Measurements from ENCODE around the gene NIM1K.
"Not testable (repeated sequence)": the region's sequence is repeated elsewhere in the genome, so short reads cannot be mapped to it uniquely, and the experiment has no call there.

Gene NIM1K

DNA sequence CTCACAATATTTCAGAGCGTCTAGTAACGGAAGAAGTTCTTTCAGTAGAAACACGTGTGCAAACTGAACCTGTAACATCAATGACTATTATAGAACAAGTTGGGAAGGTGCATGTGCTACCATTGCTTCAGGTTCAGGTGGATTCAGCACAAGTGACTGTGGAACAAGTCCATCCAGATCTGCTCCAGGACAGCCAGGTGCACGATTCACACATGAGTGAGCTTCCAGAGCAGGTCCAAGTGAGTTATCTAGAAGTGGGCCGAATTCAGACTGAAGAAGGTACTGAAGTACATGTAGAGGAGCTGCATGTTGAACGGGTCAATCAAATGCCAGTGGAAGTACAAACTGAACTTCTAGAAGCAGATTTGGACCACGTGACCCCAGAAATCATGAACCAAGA, 17.4 kb upstream of the NIM1K start:
- no peak for TF ChIP-seq CTCF (IDR thresholded peaks at IDR 0.05; ENCODE audit: low read depth, low read length)
- DNase-seq (ENCODE audit: low read depth, low spot score): no peak
- in situ Hi-C loops (cut with HindIII; ENCODE audit: low sequenced_read_pairs): no loop called here

GRCh38 chr5:43179836-43180235, 12.2 kb upstream of the NIM1K start:
- DNase-seq (ENCODE audit: low read depth, low spot score): no peak
- no peak for TF ChIP-seq CTCF (IDR thresholded peaks at IDR 0.05; ENCODE audit: low read depth, low read length)
- in situ Hi-C loops (cut with HindIII; ENCODE audit: low sequenced_read_pairs): no loop called here
- H3K4me3 ChIP-seq (ENCODE audit: low read depth, low read length): no peak overlapping the region

More for the DNA sequence above, 17.4 kb upstream of the NIM1K start:
- H3K4me3 ChIP-seq (ENCODE audit: low read depth, low read length): no peak overlapping the region

DNA sequence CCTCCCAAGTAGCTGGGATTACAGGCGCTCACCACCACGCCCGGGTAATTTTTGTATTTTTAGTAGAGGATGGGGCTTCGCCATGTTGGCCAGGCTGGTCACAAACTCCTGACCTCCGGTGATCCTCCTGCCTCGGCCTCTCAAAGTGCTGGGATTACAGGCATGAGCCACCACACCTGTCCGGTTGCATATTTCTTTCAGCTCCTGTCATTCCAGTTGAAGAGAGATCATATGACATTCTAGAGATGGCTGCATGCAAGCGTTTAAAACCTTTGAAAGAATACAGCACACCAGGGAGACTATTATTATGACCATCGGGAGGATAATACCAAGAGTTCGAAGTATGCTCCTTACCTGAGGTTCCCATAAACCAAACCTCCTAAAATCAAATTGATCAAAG, 9.6 kb upstream of the NIM1K start:
- H3K4me3 ChIP-seq (ENCODE audit: low read depth, low read length): no peak overlapping the region
- in situ Hi-C loops (cut with HindIII; ENCODE audit: low sequenced_read_pairs): no loop called here
- DNase-seq (ENCODE audit: low read depth, low spot score): no peak
- TF ChIP-seq CTCF (IDR thresholded peaks at IDR 0.05; ENCODE audit: low read depth, low read length): no peak

- DNase-seq (ENCODE audit: low read depth, low spot score); H3K4me3 ChIP-seq (ENCODE audit: low read depth, low read length); in situ Hi-C loops (cut with HindIII; ENCODE audit: low sequenced_read_pairs): not testable (repeated sequence)
Measured at GRCh38 chr5:43183101-43183500, 8.9 kb upstream of the NIM1K start.

GRCh38 chr5:43190755-43191603, 1.0 kb upstream of the NIM1K start:
- DNase-seq (ENCODE audit: low read depth, low spot score): peak; percentile 37
- TF ChIP-seq CTCF (IDR thresholded peaks at IDR 0.05; ENCODE audit: low read depth, low read length): no peak
- no peak overlapping the region for H3K4me3 ChIP-seq (ENCODE audit: low read depth, low read length)
- in situ Hi-C loops (cut with HindIII; ENCODE audit: low sequenced_read_pairs): no loop called here

- DNase-seq (ENCODE audit: low read depth, low spot score): peak; percentile 25
- H3K4me3 ChIP-seq (ENCODE audit: low read depth, low read length): peak overlapping the region; percentile 36
- in situ Hi-C loops (cut with HindIII; ENCODE audit: low sequenced_read_pairs): no loop called here
- TF ChIP-seq CTCF (IDR thresholded peaks at IDR 0.05; ENCODE audit: low read depth, low read length): no peak
Measured at GRCh38 chr5:43192558-43193180, 644 bp downstream of the NIM1K start.
